ENCODE results near the gene TBK1. TPM values are rescaled to one million over a fixed set of nuclear protein-coding genes. Genes with fewer than 3 reads are reported as not detected.

Gene TBK1
- total and polyA plus RNA-seq, 2 of the 13 experiments (the other 11 are each of a cell fraction or from before 2014, with no cell fraction given) = 10.3 to 25.2 TPM

- intact Hi-C loops (cut with micrococcal nuclease; ENCODE audit: unreplicated experiment) = loop anchor here (1.0 kb wide), 2 partner anchors 60 to 147 kb away; no protein-coding TSS in a partner anchor
- TF ChIP-seq, protein P1, sequence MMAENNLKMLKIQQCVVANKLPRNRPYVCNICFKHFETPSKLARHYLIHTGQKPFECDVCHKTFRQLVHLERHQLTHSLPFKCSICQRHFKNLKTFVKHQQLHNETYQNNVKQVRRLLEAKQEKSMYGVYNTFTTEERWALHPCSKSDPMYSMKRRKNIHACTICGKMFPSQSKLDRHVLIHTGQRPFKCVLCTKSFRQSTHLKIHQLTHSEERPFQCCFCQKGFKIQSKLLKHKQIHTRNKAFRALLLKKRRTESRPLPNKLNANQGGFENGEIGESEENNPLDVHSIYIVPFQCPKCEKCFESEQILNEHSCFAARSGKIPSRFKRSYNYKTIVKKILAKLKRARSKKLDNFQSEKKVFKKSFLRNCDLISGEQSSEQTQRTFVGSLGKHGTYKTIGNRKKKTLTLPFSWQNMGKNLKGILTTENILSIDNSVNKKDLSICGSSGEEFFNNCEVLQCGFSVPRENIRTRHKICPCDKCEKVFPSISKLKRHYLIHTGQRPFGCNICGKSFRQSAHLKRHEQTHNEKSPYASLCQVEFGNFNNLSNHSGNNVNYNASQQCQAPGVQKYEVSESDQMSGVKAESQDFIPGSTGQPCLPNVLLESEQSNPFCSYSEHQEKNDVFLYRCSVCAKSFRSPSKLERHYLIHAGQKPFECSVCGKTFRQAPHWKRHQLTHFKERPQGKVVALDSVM (CRISPR knock-in tag; IDR thresholded peaks at IDR 0.05) = no peak
- TF ChIP-seq ZNF343 (CRISPR knock-in tag; IDR thresholded peaks at IDR 0.05) = no peak
- TF ChIP-seq, protein P2, sequence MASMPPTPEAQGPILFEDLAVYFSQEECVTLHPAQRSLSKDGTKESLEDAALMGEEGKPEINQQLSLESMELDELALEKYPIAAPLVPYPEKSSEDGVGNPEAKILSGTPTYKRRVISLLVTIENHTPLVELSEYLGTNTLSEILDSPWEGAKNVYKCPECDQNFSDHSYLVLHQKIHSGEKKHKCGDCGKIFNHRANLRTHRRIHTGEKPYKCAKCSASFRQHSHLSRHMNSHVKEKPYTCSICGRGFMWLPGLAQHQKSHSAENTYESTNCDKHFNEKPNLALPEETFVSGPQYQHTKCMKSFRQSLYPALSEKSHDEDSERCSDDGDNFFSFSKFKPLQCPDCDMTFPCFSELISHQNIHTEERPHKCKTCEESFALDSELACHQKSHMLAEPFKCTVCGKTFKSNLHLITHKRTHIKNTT (CRISPR knock-in tag; IDR thresholded peaks at IDR 0.05) = no peak
- TF ChIP-seq, protein P3, sequence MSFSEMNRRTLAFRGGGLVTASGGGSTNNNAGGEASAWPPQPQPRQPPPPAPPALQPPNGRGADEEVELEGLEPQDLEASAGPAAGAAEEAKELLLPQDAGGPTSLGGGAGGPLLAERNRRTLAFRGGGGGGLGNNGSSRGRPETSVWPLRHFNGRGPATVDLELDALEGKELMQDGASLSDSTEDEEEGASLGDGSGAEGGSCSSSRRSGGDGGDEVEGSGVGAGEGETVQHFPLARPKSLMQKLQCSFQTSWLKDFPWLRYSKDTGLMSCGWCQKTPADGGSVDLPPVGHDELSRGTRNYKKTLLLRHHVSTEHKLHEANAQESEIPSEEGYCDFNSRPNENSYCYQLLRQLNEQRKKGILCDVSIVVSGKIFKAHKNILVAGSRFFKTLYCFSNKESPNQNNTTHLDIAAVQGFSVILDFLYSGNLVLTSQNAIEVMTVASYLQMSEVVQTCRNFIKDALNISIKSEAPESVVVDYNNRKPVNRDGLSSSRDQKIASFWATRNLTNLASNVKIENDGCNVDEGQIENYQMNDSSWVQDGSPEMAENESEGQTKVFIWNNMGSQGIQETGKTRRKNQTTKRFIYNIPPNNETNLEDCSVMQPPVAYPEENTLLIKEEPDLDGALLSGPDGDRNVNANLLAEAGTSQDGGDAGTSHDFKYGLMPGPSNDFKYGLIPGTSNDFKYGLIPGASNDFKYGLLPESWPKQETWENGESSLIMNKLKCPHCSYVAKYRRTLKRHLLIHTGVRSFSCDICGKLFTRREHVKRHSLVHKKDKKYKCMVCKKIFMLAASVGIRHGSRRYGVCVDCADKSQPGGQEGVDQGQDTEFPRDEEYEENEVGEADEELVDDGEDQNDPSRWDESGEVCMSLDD (CRISPR knock-in tag; IDR thresholded peaks at IDR 0.05; ENCODE audit: borderline replicate concordance) = no peak
- TF ChIP-seq PHF5A (CRISPR knock-in tag; IDR thresholded peaks at IDR 0.05; ENCODE audit: low read depth, unreplicated experiment) = no peak
- 0 out of 2 replicates have a peak, but pooled peaks have one; percentile 27 for TF ChIP-seq ZNF121 (CRISPR knock-in tag; IDR thresholded peaks at IDR 0.05)
- TF ChIP-seq CHCHD3 (CRISPR knock-in tag; IDR thresholded peaks at IDR 0.05) = no peak
- TF ChIP-seq ZMYM3 (CRISPR knock-in tag; IDR thresholded peaks at IDR 0.05) = no peak
- no peak for TF ChIP-seq ZNF503 (CRISPR knock-in tag; IDR thresholded peaks at IDR 0.05)
- no peaks in the 10 kb centered on the region for H4K20me1 ChIP-seq (ENCODE audit: insufficient read depth, low read length)
- no peak overlapping the region for H3K27ac ChIP-seq (ENCODE audit: extremely low read length, insufficient read depth, low read length)
- no peaks in the 10 kb centered on the region for H3K79me2 ChIP-seq (ENCODE audit: insufficient read depth, low read length)
- ATAC-seq = no peak
- FAIRE-seq = no peak
- H3K36me3 ChIP-seq (replicated peaks in 1 of 2; ENCODE audit: control insufficient read depth in 1 of 2, insufficient read depth in 2 of 2, low read length in 2 of 2) = no peaks in the 10 kb centered on the region
- no peak overlapping the region for H3K9ac ChIP-seq (ENCODE audit: insufficient read depth, low read depth, low read length)
- no peaks in the 10 kb centered on the region for H3K9me3 ChIP-seq (ENCODE audit: low read length)
- CTCF ChIA-PET (ENCODE audit: low intra/inter-chr PET ratio, low total read pairs) = interaction anchor here (1.0 to 5.2 kb wide), 2 partner anchors 59 to 148 kb away, joined by 3 to 75 read pairs; no protein-coding TSS in a partner anchor
- no peak overlapping the region for H3K4me2 ChIP-seq (ENCODE audit: low read depth, low read length)
- no TSS peak for BruUV-seq (replicated peaks)
- no peak for DNase-seq (ENCODE audit: low spot score)
- no peak overlapping the region for H3K4me3 ChIP-seq (replicated peaks in 1 of 3; ENCODE audit: insufficient read depth in 1 of 3, low read depth in 2 of 3, low read length in 3 of 3)
- no peak overlapping the region for H2AFZ ChIP-seq (ENCODE audit: low read length)
- in situ Hi-C loops (cut with HindIII; ENCODE audit: extremely low pct_ligation_motif_present, low pct_unique_long_range_greater_than_20kb) = loop anchor here (5.0 kb wide), 2 partner anchors 58 to 143 kb away; no protein-coding TSS in a partner anchor
- POLR2A ChIA-PET = no interaction called here
- H3K4me1 ChIP-seq (ENCODE audit: insufficient read depth, low read length) = peaks cover 13% of the 10 kb centered on the region
- H3K27me3 ChIP-seq (ENCODE audit: control insufficient read depth in 1 of 2, insufficient read depth in 2 of 2, low read length in 2 of 2) = no peaks in the 10 kb centered on the region
- WGBS (ENCODE audit: low lambda C conversion rate) = 0% methylated on average over 1 of the region's 1 CpG
Measured at GRCh38 chr12:64549108-64549507, 97.2 kb downstream of the TBK1 start.
